Measurements from ENCODE around the gene PBX3. TPM values are rescaled to one million over a fixed set of nuclear protein-coding genes. Genes with fewer than 3 reads are reported as not detected.

Gene PBX3
- polyA plus RNA-seq, 1 donor: 34.0 TPM

GRCh38 chr9:125748446-125749099, 1.4 kb downstream of the PBX3 start:
- DNase-seq: no peak

DNA sequence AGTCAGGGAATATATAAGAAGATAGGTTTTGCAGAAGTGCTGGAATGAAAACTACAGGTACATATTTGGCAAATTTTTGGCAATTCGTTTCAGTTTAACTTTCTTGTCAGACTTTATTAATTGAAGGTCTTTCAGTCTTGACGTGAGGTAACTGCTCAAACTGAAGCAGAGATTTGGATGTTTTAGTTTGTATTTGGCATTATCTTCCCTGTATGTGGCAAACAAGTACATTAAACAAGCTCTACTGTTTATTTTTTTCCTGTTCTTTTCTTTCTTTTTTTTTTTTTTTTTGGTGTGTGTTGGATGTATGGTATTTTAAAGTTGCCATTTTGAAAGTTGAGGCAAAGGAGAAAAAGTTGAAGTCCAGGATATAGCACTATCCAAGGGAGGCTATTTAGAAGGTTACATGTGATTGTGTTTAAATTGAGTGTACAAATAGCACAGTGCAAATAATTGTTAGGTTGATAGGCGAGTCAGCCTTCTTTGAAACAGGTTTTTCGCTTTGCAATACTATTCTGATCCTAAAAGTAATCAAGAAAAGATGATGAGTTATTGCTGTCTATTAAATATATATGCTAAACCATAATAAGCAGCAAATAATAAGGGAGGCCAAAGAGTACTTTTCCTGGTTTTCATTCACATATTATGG, 2.2 kb downstream of the PBX3 start:
- DNase-seq: no peak

- DNase-seq: no peak
Measured at GRCh38 chr9:125749951-125750626, 2.9 kb downstream of the PBX3 start.

GRCh38 chr9:125750627-125751011, 3.4 kb downstream of the PBX3 start:
- no peak for DNase-seq

DNA sequence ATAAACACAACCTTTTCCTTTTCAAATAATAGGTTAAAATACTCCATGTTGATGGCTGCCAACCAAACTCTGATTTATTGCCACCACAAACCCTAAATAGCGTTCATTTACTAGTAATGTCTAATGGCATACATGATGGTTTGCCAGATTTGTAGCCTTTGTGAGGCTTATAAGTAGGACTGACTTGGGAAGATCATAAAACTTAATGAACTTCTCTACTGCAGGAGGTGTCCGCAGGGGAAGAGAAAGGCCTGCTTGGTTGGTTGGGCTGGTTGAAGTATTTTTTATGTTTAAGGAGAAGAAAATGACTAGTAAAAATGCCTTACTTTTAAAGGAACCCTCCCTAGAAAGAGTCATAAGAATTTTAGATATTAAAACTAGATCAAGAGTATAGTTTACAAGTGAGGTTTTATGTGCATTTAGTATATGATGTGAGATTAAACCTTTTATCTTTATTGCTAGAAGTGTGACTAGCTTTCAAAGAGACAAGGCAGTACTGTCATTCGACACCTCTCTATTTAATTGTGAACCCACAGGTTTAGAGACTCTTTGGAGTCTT, 5.0 kb downstream of the PBX3 start:
- no peak for DNase-seq

DNA sequence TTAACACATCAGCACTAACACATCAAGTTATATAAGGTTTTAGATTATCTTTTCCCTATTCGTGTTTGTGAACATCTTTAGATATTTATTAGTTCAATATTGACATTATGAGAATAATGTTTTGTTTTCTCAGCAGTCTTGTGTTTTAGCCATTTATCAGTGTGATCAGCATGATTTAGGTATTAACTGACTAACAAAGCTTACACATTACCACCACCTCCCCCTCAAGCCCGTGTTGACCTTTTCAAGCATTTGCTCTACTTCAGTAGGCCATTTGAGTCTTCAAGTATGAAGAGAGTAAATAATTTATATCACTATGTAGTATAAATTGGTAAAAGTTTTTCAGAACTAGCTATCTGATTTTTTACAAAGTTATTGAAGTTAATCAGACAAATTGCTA, 6.9 kb downstream of the PBX3 start:
- no peak for DNase-seq

DNA sequence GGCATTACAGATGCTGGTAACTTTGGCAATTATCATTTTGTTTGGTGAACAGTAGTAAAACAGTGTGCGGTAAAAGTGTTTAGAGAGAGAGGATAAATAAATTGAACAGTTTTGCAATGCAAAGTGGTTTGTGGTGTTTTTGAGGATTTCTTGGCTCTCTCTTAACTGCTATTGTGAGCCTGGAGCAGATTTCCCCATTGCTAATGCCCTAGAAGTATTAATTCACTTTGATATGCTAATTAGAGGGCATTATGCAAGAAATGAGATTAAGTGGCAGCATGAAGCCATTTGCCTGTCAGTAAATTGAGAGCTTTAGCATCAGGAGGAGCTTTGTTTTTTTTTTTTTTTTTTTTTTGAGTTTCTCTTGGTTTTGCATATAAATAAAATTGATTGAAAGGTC, 8.2 kb downstream of the PBX3 start:
- DNase-seq: no peak

GRCh38 chr9:125756518-125756917, 9.3 kb downstream of the PBX3 start:
- no peak for DNase-seq

DNA sequence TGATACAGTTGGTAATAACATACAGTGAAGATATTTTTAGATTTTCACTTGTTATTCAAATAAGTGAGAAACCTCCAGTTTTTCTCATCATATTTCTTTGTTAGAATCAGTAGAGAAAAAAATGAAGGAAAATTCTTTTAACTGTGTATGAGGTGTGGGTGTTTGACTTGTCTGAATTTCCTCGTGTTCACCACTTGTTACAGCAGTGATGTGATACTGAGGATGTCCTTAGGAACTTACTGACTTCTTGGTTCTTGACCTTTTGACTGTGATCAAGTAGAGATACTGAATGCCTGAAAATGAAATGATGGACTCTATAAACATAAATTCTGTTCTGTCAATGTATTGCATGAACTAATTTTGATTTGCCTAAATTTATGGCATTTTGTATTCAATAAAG, 10.7 kb downstream of the PBX3 start:
- no peak for DNase-seq

- DNase-seq: no peak
Measured at GRCh38 chr9:125758986-125759763, 12.0 kb downstream of the PBX3 start.

DNA sequence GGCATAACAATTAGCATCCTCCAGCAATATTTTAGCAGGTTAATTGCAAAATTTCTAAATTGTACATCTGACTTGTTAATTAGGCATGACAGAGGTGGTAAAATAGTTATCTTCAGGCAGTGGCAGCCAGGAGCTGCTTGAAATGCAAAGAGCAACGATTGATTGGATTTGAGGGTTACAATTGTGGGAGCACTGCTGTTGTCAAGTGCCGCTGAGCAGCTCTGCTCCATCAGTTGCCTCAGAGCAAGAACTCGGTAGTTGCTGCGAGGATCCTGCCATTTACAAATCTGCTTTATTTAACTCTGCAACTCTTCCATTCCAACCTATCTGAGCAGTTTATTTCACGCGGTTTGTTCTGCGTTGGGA, 12.6 kb downstream of the PBX3 start:
- no peak for DNase-seq

GRCh38 chr9:125760537-125760936, 13.4 kb downstream of the PBX3 start:
- DNase-seq: no peak

GRCh38 chr9:125761676-125762450, 14.7 kb downstream of the PBX3 start:
- DNase-seq: no peak

DNA sequence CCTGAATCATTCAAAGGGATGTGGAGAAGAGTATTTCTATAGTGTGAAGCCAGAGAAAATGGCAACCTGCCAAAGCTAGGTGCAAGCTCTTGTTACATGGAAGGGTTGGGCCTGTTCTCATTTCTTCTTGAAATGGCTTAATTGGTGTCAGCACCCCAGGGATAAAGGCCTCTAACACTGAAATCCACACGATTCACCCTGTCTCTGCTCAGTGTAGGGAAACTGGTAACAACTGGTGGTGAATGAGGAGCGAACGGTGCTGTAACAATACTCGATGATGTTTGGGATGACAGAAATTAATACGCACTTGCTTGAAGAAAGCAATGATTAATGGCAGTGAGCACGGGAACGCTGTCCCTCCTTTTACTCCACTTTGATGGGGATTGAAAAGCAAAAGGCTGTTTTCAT, 16.2 kb downstream of the PBX3 start:
- DNase-seq: no peak

DNA sequence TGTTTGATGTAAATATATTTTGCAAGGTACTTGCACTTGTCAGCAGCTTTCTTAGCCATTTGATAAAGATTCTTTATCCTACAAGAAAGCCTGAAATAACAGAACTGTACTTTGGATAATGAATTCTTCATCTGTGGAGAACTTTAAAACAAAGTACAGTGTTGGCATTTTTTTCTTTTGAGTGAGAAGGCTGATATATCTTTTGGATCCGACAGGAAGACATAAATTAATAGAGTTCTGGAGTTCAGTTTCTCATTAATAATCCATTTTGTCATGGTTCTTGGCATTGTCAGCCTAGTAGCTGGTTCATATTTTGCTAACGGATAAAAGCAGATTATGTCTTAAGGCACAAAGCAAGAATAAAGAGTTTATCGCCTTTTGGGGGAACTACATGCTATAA, 17.0 kb downstream of the PBX3 start:
- no peak for DNase-seq

DNA sequence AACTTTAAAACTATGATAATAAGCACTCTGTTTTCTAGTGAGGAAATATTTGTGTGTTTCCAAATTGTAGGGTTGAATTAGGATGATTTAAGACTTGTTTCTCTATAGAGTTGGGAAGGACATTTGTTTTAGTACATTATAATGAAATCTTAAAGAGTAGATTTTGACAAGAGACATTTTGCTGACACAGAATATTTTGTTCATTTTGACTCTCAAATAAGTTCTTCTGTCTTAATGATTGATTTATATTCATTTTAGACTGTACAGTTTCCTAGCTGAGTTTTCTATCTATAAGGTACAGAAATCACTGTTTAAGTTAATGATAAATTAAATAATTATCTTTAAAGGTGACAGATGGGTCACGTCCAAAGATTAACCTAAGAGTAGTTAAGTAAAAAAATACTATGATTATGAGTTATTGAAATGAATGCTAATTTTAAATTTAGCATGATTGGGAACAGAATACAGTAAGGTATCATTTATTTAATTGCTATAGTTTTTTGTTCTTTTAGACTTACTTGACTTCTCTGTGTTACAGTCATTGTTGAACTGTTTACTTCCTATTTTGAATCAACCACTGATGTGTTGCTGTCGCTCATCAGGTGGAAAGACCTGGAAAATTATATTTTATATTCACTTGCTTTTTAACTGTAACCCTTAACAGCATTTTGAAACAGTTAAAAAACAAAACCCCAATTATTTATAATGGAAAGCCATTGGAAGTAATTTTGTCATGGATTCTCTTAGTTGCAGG, 19.5 kb downstream of the PBX3 start:
- no peak for DNase-seq

GRCh38 chr9:125767349-125767748, 20.2 kb downstream of the PBX3 start:
- no peak for DNase-seq

- DNase-seq: no peak
Measured at GRCh38 chr9:125768803-125769202, 21.6 kb downstream of the PBX3 start.

DNA sequence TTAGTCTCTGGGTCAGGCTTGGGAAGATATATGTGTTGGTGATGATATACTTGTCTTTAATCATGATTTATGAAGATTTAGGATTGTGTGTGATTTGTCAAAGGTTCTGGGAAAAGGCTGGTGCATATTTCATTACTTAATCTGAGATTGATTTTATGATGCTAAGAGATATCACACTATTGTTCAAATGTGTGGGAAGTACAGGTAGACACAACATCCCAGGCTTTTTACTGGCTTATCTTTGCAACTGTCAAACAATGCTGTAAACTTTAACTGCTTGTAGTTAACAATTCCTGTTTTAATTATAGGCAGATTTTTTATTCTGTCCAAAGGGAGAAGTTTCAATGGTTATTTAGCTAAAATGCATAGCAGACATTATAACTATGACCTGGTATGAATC, 23.9 kb downstream of the PBX3 start:
- DNase-seq: no peak

- no peak for DNase-seq
Measured at GRCh38 chr9:125772740-125773139, 25.6 kb downstream of the PBX3 start.

DNA sequence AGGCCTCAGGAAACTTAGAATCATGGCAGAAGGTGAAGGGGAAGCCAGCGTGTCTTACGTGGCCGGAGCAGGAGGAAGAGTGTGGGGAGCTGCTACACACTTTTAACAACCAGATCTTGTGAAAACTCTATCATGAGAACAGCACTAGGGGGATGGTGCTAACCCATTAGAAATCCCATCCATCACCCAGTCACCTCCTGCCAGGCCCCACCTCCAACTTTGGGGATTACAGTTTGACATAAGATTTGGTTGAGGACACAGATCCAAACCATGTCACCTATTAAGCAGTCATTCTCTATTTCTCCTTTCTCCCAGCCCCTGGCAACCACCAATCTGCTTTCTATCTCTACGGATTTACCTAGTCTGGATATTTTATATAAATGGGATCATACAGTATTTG, 26.9 kb downstream of the PBX3 start:
- DNase-seq: no peak
